K562 (cell line): ENCODE data around the gene MED13L.

Experiments
- FOXA1 ChIP-seq: fragments of 450-650 bp; IDR thresholded peaks from 2 replicates; pipeline ENCODE4 v1.6.1; 2016; ENCODE audit warnings: mild to moderate bottlenecking, borderline replicate concordance
- NFIC ChIP-seq: fragments of 450-650 bp; IDR thresholded peaks from 2 replicates; pipeline ENCODE4 v1.6.1; 2017; ENCODE audit warnings: mild to moderate bottlenecking, inconsistent platforms
- RCOR1 ChIP-seq, 2 experiments: IDR thresholded peaks; 2 replicates each; pipeline ENCODE4 v1.6.1; 2012; ENCODE audit warnings: low read depth in 2 of 2, low read length in 2 of 2, borderline replicate concordance in 1 of 2, improper control_type of control experiment in 1 of 2
- SMAD4 ChIP-seq: fragments of 250-450 bp; sonication (Bioruptor Pico); conservative IDR thresholded peaks from 2 replicates; pipeline ENCODE4 v1.8.0; 2021; ENCODE audit warnings: inconsistent platforms, mild to moderate bottlenecking, moderate library complexity
- SRSF7 ChIP-seq: fragments of 200-400 bp; formaldehyde crosslinking; optimal IDR thresholded peaks from 2 replicates; pipeline ENCODE3; 2017; ENCODE audit warnings: mild to moderate bottlenecking, low read depth, low read length
- ZNF232 ChIP-seq: sonication (generic); formaldehyde crosslinking; IDR thresholded peaks from 2 replicates; pipeline ENCODE4 v1.8.0; 2022; ENCODE audit warnings: mild to moderate bottlenecking, missing genetic modification reagents

DNA sequence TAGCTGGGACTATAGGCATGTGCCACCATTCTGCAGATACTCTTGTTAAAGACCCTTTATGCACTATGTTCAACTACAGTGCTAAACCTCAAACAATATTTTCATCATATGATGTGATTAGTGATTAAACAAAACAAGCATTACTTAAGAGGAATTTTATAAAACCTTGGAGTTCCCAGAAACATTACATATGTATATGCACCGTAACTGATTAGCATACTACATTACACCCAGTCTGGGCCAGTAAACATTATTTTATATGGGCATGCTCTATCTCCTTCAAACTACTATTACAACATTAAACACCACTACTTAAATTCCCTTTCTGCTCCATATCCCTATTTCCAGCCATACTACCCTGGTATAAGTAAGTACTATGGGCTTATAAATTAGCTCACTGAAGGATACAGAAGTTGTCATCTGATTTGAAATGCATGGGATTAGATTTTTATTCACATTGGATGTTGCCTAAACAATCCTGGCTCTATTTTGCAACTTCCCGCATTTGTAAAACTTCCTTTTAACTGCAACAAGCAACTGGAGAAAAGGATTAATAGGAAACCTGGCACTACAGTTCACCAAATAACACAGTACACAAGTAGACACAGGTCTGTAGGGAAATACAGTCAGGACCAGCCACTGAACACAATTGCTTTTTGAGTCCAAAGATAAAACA, 205.8 kb downstream of the MED13L start:
- TF ChIP-seq SMAD4 (CRISPR knock-in tag) (no peak), FOXA1 (no peak), ZNF232 (CRISPR knock-in tag) (no peak), SRSF7 (no peak), NFIC (no peak), RCOR1 (IDR thresholded peaks at IDR 0.05; ENCODE audit: borderline replicate concordance in 1 of 2, low read depth in 2 of 2, low read length in 2 of 2) (no peak)
